ENCODE measurements around the gene TMSB4X.
"Not testable (repeated sequence)": the region's sequence is repeated elsewhere in the genome, so short reads cannot be mapped to it uniquely, and the experiment has no call there.

TMSB4X gene

DNA sequence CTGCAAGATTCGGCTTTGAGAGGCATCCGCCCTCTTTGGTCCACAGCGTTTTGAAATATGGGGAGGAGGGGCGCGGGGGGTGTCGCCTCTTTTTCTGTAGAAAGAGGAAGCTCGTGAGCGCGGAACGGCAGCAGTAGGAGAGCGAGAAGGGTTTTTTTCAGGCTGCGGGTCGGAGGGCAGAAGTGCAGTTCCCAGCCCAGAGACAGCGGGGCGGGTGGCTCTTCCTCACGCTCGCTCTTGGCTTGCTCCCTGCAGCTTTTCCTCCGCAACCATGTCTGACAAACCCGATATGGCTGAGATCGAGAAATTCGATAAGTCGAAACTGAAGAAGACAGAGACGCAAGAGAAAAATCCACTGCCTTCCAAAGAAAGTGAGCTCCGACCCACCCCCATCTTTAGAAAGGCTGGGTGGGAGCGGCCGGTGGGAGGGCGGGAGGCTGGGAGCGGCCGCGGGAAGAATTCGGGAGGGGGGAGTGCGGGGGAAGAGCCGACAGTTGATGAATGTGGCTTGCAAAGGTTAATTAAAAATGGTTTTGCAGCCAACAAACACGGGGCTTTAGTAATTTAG lies 1.2 kb downstream of the TMSB4X start:
- DNase-seq (ENCODE audit: low read depth in 1 of 2, low spot score in 1 of 2): no peak

DNA sequence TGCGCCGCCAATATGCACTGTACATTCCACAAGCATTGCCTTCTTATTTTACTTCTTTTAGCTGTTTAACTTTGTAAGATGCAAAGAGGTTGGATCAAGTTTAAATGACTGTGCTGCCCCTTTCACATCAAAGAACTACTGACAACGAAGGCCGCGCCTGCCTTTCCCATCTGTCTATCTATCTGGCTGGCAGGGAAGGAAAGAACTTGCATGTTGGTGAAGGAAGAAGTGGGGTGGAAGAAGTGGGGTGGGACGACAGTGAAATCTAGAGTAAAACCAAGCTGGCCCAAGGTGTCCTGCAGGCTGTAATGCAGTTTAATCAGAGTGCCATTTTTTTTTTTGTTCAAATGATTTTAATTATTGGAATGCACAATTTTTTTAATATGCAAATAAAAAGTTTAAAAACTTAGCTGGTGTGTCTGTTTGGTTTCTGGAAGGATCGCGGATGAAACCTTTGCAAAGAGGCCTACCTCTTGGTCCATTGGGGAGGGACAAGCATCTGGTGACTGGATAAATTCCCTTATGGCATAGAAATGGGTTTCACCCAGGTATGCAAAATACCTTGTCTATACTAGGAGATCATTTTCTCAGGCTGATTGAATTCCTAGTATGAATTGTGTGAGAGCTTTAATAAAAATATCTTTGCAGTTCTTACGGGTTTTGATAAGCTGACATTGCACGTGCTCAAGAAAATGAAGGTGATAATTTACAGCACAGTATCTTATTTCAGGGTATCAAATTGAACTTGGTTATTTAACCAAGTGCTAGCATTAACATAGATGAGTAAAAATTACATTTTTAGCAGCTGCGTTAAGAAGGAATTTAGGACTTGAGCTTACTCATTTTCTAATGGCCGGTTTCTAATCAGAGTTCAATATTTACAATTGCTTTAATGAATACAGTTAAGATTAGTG lies 2.2 kb downstream of the TMSB4X start:
- not testable (repeated sequence) for DNase-seq (ENCODE audit: low read depth in 1 of 2, low spot score in 1 of 2)

DNA sequence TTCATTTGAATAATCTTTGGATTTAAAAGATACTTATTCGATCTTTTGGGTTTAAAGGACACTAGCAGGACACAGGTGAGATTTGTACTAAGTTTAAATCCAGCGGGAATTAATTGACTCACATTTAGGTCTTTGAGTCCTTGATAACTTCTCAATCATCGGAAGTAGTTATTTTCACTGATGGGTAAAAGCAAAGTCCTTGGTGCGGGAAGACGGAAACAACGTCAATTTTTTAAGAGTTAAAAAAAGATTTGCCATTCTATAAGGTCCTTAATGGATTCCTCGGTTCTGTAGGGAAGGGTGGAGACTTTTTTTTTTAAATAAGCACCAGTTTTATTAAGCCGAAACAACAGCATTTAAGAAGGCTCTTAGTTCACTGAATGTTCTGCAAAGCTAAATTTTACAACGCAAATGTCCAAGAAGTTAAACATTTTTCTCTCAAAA lies 2.9 kb downstream of the TMSB4X start:
- DNase-seq (ENCODE audit: low read depth in 1 of 2, low spot score in 1 of 2): no peak

GRCh38 chrX:12978205-12979025 lies 3.5 kb downstream of the TMSB4X start:
- DNase-seq (ENCODE audit: low read depth in 1 of 2, low spot score in 1 of 2): peak in 1 of 2 donors; percentile 55

- no peak for DNase-seq (ENCODE audit: low read depth in 1 of 2, low spot score in 1 of 2)
These were observed 4.2 kb downstream of the TMSB4X start for GRCh38 chrX:12979026-12979607.

DNA sequence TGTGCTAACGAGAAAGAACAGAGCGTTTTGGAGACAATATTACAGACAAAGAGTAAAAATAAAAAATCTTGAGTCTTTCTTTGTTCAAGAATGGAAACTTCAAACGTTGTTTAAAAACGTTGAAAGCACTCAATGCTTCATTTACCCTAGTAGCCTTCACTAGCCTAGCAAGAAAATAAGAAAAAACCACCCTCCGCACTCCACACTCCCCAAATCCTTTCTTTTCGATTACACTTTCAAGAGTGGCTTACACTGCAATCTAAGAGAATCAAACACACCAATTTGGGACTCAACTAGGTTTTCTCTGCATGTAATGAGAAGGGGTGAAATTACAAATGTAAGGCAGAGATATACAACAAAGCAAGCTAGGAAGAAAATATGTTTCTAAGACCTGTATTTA lies 4.7 kb downstream of the TMSB4X start:
- DNase-seq (ENCODE audit: low read depth in 1 of 2, low spot score in 1 of 2): no peak

- DNase-seq (ENCODE audit: low read depth in 1 of 2, low spot score in 1 of 2): not testable (repeated sequence)
These were observed 5.1 kb downstream of the TMSB4X start for GRCh38 chrX:12980039-12980438.

DNA sequence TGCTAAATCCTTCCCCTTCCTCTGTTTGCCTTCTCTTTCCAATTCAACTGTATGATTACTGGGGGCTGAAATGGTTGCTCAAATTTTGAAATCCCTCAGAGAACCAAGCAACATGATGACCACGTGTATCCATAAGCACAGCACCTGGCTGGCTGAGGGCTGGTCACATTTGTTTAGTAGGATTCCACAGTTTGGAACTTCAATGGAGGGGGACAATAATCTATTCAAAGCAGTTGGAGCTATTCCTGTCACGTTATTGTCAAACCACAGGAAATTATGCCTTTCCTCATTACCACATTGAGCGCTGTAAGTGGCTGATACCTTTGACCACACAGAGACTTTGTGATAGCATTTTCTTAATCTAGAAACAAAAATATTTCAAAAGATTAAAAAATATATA lies 7.0 kb downstream of the TMSB4X start:
- DNase-seq (ENCODE audit: low read depth in 1 of 2, low spot score in 1 of 2): no peak

DNA sequence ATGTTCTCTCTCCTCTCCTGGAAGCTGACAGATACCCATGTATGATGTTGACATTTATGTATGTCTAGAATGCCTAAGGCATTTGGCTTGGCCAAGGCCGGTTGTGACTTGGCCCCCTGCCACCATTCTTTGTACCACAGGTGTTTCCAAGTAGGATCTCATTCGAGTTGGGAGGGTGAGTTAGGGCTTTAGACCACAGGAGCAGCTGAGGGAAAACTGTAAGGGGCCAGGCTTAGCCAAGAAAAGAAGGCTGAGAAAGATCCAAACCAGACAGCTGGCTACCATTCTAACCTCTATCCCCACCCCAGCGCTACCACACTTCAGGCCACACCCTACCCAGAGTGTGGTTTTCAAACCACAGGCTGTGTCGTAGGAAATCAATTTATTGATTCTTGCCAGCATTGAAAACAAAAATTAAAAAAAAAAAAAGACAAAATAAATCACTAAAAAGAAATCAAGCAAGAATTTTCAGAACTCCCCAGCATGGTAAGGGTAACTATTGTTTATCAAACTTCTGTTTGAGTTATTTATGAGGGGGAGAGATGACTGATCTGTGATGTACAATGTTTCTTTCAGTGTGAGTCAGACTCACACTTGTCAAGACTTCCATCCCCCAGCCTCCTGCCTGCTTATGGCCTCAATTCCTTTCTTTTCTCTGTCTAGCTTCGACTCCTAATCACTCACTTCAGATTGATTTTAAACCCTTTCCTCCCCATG lies 9.9 kb downstream of the TMSB4X start:
- no peak for DNase-seq (ENCODE audit: low read depth in 1 of 2, low spot score in 1 of 2)

GRCh38 chrX:12985331-12985730 lies 10.4 kb downstream of the TMSB4X start:
- no peak for DNase-seq (ENCODE audit: low read depth in 1 of 2, low spot score in 1 of 2)

DNA sequence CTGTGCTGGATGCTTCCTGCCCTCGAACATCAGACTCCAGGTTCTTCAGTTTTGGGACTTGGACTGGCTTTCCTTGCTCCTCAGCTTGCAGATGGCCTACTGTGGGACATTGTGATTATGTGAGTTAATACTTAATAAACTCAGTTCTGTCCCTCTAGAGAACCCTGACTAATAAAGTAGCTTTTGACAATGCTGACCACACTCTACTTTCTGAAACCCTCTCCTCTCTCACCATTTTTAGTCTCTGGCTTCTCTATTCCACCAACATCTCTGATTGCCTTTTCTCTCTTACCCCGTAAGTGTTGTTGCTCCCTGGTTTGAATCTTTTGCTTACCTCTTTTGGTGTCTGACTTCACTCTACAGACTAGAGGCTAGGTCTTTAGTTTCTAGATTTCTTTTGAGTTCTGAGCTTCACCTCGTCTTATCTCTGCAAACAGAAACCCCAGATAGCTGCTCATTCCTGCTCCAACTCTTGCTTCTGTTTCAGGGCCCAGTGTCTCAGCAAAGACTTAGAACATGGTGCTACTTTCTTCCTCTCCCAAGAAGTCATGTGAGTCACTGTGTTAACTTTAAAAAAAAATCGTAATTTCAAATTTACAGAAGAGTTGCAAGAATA lies 11.4 kb downstream of the TMSB4X start:
- no peak for DNase-seq (ENCODE audit: low read depth in 1 of 2, low spot score in 1 of 2)

- no peak for DNase-seq (ENCODE audit: low read depth in 1 of 2, low spot score in 1 of 2)
These were observed 12.0 kb downstream of the TMSB4X start for GRCh38 chrX:12986886-12987285.

DNA sequence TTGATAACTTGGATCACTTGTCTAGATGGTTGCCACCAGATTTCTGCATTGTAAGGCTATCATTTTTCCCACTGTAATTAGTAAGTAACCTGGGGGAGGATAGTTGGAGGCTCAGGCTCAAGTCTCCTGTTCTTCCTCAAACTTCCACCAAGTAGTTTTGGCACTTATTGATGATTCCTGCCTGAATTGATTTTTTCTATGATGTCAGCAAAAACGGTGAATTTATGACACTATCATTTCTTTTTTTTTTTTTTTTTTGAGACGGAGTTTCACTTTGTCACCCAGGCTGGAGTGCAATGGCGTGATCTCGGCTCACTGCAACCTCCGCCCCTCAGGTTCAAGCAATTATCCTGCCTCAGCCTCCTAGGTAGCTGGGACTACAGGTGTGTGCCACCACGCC lies 12.4 kb downstream of the TMSB4X start:
- no peak for DNase-seq (ENCODE audit: low read depth in 1 of 2, low spot score in 1 of 2)

DNA sequence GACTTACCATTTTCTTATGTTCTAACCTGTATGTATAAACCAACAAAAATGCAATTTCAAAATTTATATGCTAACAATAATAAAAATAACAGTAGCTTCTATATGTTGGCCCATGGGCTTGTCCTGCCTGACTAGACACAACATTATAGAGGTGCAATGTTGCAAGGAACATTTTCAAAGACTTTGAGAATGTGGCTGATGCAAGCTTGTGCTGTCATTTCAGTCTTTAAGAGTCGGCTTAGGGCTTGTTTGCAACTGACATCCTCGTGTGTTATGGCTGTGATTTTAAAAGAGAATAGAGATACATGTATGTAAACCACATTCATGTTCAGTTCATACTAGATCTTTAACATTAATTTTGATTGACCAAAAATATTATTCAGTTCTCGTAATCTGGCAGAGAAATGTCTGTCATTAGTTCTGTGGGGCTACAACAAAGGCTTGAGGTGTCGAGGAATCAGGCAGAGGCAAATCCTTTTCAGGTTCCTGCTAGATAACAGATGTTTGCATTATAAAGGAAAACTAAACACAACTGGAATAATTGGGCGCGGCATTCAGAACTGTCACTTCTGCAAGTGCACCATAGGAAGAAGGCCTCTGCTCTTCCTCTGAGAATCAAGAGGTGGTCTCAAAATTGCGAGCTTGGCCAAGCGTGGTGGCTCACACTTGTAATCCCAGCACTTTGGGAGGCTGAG lies 13.1 kb downstream of the TMSB4X start:
- DNase-seq (ENCODE audit: low read depth in 1 of 2, low spot score in 1 of 2): no peak

DNA sequence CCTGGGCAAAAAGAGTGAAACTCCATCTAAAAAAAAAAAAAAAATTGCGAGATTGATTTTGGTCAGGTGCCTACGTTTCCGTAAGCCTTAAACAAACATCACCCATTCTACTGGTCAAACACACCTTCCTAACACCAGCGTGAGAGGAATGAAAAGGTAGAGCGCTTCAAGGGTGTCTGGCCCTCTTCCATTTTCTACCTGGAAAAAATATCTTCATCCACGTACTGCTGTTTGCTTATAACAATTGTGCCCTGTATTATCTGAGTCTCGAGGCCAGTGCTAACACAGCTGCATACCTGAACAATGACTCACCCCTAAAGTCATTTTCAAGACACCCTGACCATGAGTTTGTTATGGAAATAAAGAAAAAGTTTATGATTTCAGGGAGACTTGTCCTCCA lies 13.9 kb downstream of the TMSB4X start:
- no peak for DNase-seq (ENCODE audit: low read depth in 1 of 2, low spot score in 1 of 2)

DNA sequence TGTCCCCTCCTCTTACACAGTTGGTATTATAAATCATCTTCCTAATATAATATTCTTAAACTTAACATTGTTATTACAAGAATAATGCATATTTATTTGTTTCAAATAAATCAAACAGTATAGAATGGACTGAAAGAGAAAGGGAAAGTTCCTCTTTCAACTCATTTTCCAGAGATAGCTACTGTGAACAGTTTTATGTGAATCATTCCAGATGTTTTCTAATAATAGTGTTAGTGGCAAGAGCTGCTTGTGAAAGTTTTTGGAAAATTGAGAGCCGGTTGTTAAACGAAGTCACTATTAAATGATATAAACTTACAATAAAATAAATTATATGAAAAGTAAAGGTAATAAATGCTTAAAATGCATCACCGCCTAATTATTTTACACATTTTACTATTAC lies 14.6 kb downstream of the TMSB4X start:
- DNase-seq (ENCODE audit: low read depth in 1 of 2, low spot score in 1 of 2): no peak

- DNase-seq (ENCODE audit: low read depth in 1 of 2, low spot score in 1 of 2): no peak
These were observed 16.7 kb downstream of the TMSB4X start for GRCh38 chrX:12991575-12991974.

DNA sequence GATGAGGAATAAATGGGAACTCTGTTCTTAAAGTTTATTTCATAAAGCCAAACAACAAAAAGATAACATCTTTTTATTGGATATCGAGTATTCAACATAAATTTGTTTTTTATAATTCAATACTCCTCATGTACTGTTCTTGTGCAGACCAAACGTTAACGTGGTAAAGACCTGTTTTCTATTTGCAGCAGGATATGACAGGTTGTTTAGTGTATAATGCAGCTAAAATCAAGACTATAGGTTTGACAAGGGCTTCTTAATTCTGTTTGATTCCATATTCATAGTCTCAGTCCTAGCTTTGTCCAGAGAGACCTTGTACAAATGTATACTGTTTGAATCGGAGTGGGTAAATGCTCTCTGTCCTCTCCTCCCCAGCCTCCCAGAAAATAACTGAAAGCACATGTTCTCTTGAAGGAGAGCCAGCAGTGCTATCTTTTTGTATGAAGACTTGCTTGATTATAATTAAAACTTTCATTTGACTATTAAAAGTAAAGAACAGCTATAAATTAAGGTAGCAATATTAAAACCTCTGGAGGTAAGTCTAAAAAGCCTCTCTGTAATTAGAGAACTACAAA lies 17.7 kb downstream of the TMSB4X start:
- DNase-seq (ENCODE audit: low read depth in 1 of 2, low spot score in 1 of 2): no peak

DNA sequence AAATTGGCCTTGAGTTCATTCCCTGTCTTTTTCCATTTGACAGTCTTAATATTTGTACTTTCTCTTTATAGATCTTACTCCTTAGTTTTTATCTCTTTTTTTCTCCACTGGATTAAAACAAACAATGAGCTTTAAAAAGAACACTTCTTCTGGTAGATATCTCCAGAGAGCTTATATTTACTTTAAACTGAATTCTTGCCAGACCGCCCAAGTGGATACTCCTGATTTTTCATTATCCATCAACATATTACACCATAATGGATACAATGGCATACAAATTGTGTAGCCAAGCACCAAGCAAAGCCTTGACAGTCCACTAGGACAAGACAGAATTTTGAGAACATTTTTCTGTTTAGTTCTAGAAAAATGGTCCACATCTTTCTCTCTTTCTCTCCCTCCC lies 18.9 kb downstream of the TMSB4X start:
- DNase-seq (ENCODE audit: low read depth in 1 of 2, low spot score in 1 of 2): no peak

Data from stimulated activated CD4-positive, alpha-beta T cell treated with anti-CD3 and anti-CD28 coated beads, Interleukin-15, amount 100 ng/mL, for 1 hour (primary cell).